Neutrophil (primary cell): ENCODE data around the gene LCE1A.

ENCODE experiments used
- H3K27ac ChIP-seq: fragments of 200-600 bp; sonication (generic); 2 replicates; pipeline ENCODE4 v1.5.1; 2016; ENCODE audit warnings: mild to moderate bottlenecking, moderate library complexity
- H3K27me3 ChIP-seq: fragments of 200-600 bp; sonication (generic); 2 replicates; pipeline ENCODE4 v1.6.0; 2016; ENCODE audit warnings: mild to moderate bottlenecking
- H3K36me3 ChIP-seq: fragments of 200-600 bp; sonication (generic); 2 replicates; pipeline ENCODE4 v1.5.1; 2017
- H3K4me1 ChIP-seq, 2 experiments: fragments of 200-600 bp in 1 of 2; sonication (generic) in 1 of 2; 1 replicate in 1 of 2; 2 replicates in 1 of 2; pipeline versions ENCODE4 v1.5.1 to v1.6.1; 2013 to 2016; ENCODE audit warnings: low read depth in 1 of 2, low read length in 1 of 2, mild to moderate bottlenecking in 1 of 2, moderate library complexity in 1 of 2; ENCODE audit not compliant: control insufficient read depth in 1 of 2, insufficient read depth in 1 of 2
- H3K4me3 ChIP-seq, 2 experiments: fragments of 200-600 bp in 1 of 2; sonication (generic) in 1 of 2; 1 replicate in 1 of 2; 2 replicates in 1 of 2; pipeline ENCODE4 v1.5.1; 2013 to 2016; ENCODE audit warnings: low read depth in 1 of 2, low read length in 1 of 2, mild to moderate bottlenecking in 1 of 2, moderate library complexity in 1 of 2
- H3K9me3 ChIP-seq: fragments of 200-600 bp; sonication (generic); 2 replicates; pipeline ENCODE4 v1.5.1; 2016
- CTCF ChIP-seq: fragments of 200-600 bp; sonication (generic); IDR thresholded peaks from 2 replicates; pipeline ENCODE4 v1.5.1; 2016; ENCODE audit warnings: antibody characterized with exemption

Gene LCE1A

GRCh38 chr1:152858062-152858461 is 30.8 kb downstream of the LCE1A start:
- no peaks in the 10 kb centered on the region for H3K4me1 ChIP-seq
- H3K27ac ChIP-seq, result no peak overlapping the region
- H3K27me3 ChIP-seq, result peaks cover 14% of the 10 kb centered on the region
- no peaks in the 10 kb centered on the region for H3K9me3 ChIP-seq
- H3K36me3 ChIP-seq, result no peaks in the 10 kb centered on the region
- TF ChIP-seq CTCF, result no peak
- H3K4me3 ChIP-seq, result no peak overlapping the region

- TF ChIP-seq CTCF, result no peak
- peaks cover 25% of the 10 kb centered on the region for H3K27me3 ChIP-seq
- H3K4me1 ChIP-seq, result no peaks in the 10 kb centered on the region
- H3K4me3 ChIP-seq, result no peak within 1 kb of the TSS
- no peaks in the 10 kb centered on the region for H3K9me3 ChIP-seq
- no peaks in the 10 kb centered on the region for H3K36me3 ChIP-seq
- H3K27ac ChIP-seq, result no peak within 1 kb of the TSS
These were observed 32.4 kb downstream of the LCE1A start, which contains the start of gene LCE7A for GRCh38 chr1:152859696-152860095. LCE7A (plus strand) TSS chr1:152859996; CDS start chr1:152860698, 702 bp downstream.

GRCh38 chr1:152860129-152860528 is 32.9 kb downstream of the LCE1A start:
- no peaks in the 10 kb centered on the region for H3K36me3 ChIP-seq

GRCh38 chr1:152861374-152861773 is 34.1 kb downstream of the LCE1A start:
- H3K9me3 ChIP-seq, result no peaks in the 10 kb centered on the region
- H3K27me3 ChIP-seq, result peaks cover 27% of the 10 kb centered on the region
- no peak for TF ChIP-seq CTCF
- H3K27ac ChIP-seq, result no peak overlapping the region
- no peak overlapping the region for H3K4me3 ChIP-seq
- H3K36me3 ChIP-seq, result no peaks in the 10 kb centered on the region
- H3K4me1 ChIP-seq, result no peaks in the 10 kb centered on the region

More at GRCh38 chr1:152860129-152860528, 32.9 kb downstream of the LCE1A start:
- no peaks in the 10 kb centered on the region for H3K4me1 ChIP-seq
- H3K4me3 ChIP-seq, result no peak overlapping the region
- no peak for TF ChIP-seq CTCF
- H3K27me3 ChIP-seq, result peaks cover 27% of the 10 kb centered on the region
- no peaks in the 10 kb centered on the region for H3K9me3 ChIP-seq
- no peak overlapping the region for H3K27ac ChIP-seq

GRCh38 chr1:152864443-152864842 is 37.2 kb downstream of the LCE1A start:
- no peak for TF ChIP-seq CTCF

GRCh38 chr1:152866321-152866720 is 39.0 kb downstream of the LCE1A start:
- peaks cover 40% of the 10 kb centered on the region for H3K27me3 ChIP-seq
- H3K9me3 ChIP-seq, result no peaks in the 10 kb centered on the region
- H3K27ac ChIP-seq, result no peak overlapping the region
- no peak for TF ChIP-seq CTCF
- H3K4me1 ChIP-seq, result no peaks in the 10 kb centered on the region
- H3K36me3 ChIP-seq, result no peaks in the 10 kb centered on the region
- no peak overlapping the region for H3K4me3 ChIP-seq

More at GRCh38 chr1:152864443-152864842, 37.2 kb downstream of the LCE1A start:
- Histone ChIP-seq H3K36me3 (no peaks in the 10 kb centered on the region), H3K9me3 (no peaks in the 10 kb centered on the region), H3K27me3 (peaks cover 40% of the 10 kb centered on the region), H3K4me1 (no peaks in the 10 kb centered on the region), H3K27ac (no peak overlapping the region), H3K4me3 (no peak overlapping the region)
